SU-DHL-6 (cell line): ENCODE measurements around the gene RRBP1.

ENCODE experiments used
- H2AFZ ChIP-seq: fragments of 200-600 bp; sonication (generic); 2 replicates; pipeline ENCODE4 v1.6.1; 2014; ENCODE audit warnings: low read depth, mild to moderate bottlenecking, moderate library complexity, mixed read lengths, antibody characterized with exemption, low read length; ENCODE audit not compliant: severe bottlenecking
- H3F3A ChIP-seq: fragments of 200-600 bp; shearing (Covaris generic); 2 replicates; pipeline ENCODE4 v1.6.0; 2016; ENCODE audit warnings: antibody characterized with exemption, mild to moderate bottlenecking; ENCODE audit not compliant: insufficient read depth
- H3K27ac ChIP-seq: fragments of 200-600 bp; sonication (generic); 2 replicates; pipeline ENCODE4 v1.5.1; 2016; ENCODE audit warnings: low read depth, mild to moderate bottlenecking, low read length, moderate library complexity, mixed read lengths
- H3K27me3 ChIP-seq: fragments of 200-600 bp; sonication (generic), shearing (Covaris generic); 2 replicates; pipeline ENCODE4 v1.6.0; 2014; ENCODE audit warnings: mild to moderate bottlenecking, low read length
- H3K36me3 ChIP-seq: fragments of 200-600 bp; sonication (generic); 2 replicates; pipeline ENCODE4 v1.6.1; 2014; ENCODE audit warnings: mild to moderate bottlenecking, low read length, mixed read lengths
- H3K4me2 ChIP-seq: fragments of 300-600, 200-600 bp; shearing (Covaris generic), sonication (generic); 2 replicates; pipeline ENCODE4 v1.6.0; 2014; ENCODE audit warnings: low read length, low read depth, mild to moderate bottlenecking; ENCODE audit not compliant: poor library complexity, severe bottlenecking
- H3K4me3 ChIP-seq: fragments of 200-600 bp; sonication (generic); 2 replicates; pipeline ENCODE4 v1.5.1; 2014; ENCODE audit warnings: antibody characterized with exemption, low read length, mild to moderate bottlenecking, mixed read lengths; ENCODE audit not compliant: insufficient read depth, poor library complexity, severe bottlenecking
- H3K79me2 ChIP-seq: fragments of 200-600 bp; sonication (generic); 2 replicates; pipeline ENCODE4 v1.6.1; 2014; ENCODE audit warnings: mild to moderate bottlenecking, low read length, moderate library complexity; ENCODE audit not compliant: insufficient read depth
- H3K9ac ChIP-seq: fragments of 200-600 bp; sonication (generic); 2 replicates; pipeline ENCODE4 v1.7.0; 2014; ENCODE audit warnings: mild to moderate bottlenecking, low read length
- H3K9me2 ChIP-seq: fragments of 200-600 bp; sonication (generic); replicated peaks from 2 replicates; pipeline ENCODE4 v1.6.1; 2014; ENCODE audit warnings: low read length; ENCODE audit not compliant: insufficient read depth
- H3K9me3 ChIP-seq: fragments of 200-600 bp; sonication (generic); 2 replicates; pipeline ENCODE4 v1.6.1; 2014; ENCODE audit warnings: low read length, mixed read lengths; ENCODE audit not compliant: insufficient read depth
- H4K20me1 ChIP-seq: fragments of 200-600 bp; sonication (generic); 2 replicates; pipeline ENCODE4 v1.6.1; 2014; ENCODE audit warnings: low read depth, mild to moderate bottlenecking, antibody characterized with exemption, low read length, moderate library complexity, mixed read lengths
- CTCF ChIP-seq: fragments of 200-600 bp; sonication (generic); IDR thresholded peaks from one replicate; pipeline ENCODE4 v1.5.1; 2017; ENCODE audit warnings: antibody characterized with exemption, mild to moderate bottlenecking, low read length, moderate library complexity; ENCODE audit not compliant: insufficient read depth, poor library complexity, severe bottlenecking
- EZH2phosphoT487 ChIP-seq: fragments of 200-600 bp; sonication (generic), shearing (Covaris generic); conservative IDR thresholded peaks from 2 replicates; pipeline ENCODE4 v1.6.1; 2018; ENCODE audit warnings: mild to moderate bottlenecking, antibody characterized with exemption, low read length, moderate library complexity, mixed read lengths

Gene RRBP1

GRCh38 chr20:17678886-17679285, 3.2 kb downstream of the RRBP1 start:
- no peak overlapping the region for H3K4me2 ChIP-seq
- no peak overlapping the region for H3K9ac ChIP-seq
- no peaks in the 10 kb centered on the region for H3K9me2 ChIP-seq
- H3F3A ChIP-seq = no peaks in the 10 kb centered on the region
- H3K36me3 ChIP-seq = no peaks in the 10 kb centered on the region
- H2AFZ ChIP-seq = no peak overlapping the region
- no peaks in the 10 kb centered on the region for H3K9me3 ChIP-seq
- no peaks in the 10 kb centered on the region for H3K27me3 ChIP-seq
- no peak overlapping the region for H3K4me3 ChIP-seq
- H3K27ac ChIP-seq = no peak overlapping the region
- H4K20me1 ChIP-seq = no peaks in the 10 kb centered on the region
- H3K79me2 ChIP-seq = 0 out of 2 replicates have a peak, but pooled peaks cover 6% of the 10 kb centered on the region
- TF ChIP-seq CTCF (no peak), EZH2phosphoT487 (no peak)

- no peaks in the 10 kb centered on the region for H3K27me3 ChIP-seq
- no peak overlapping the region for H3K27ac ChIP-seq
- TF ChIP-seq EZH2phosphoT487 (no peak), CTCF (no peak)
- no peak overlapping the region for H3K9ac ChIP-seq
- no peaks in the 10 kb centered on the region for H3K9me2 ChIP-seq
- H3K79me2 ChIP-seq = 0 out of 2 replicates have a peak, but pooled peaks cover 6% of the 10 kb centered on the region
- no peak overlapping the region for H2AFZ ChIP-seq
- no peak overlapping the region for H3K4me3 ChIP-seq
- no peaks in the 10 kb centered on the region for H3F3A ChIP-seq
- no peaks in the 10 kb centered on the region for H4K20me1 ChIP-seq
- H3K36me3 ChIP-seq = no peaks in the 10 kb centered on the region
- H3K9me3 ChIP-seq = no peaks in the 10 kb centered on the region
- no peak overlapping the region for H3K4me2 ChIP-seq
Measured at GRCh38 chr20:17678295-17678694, 3.7 kb downstream of the RRBP1 start.

- Histone ChIP-seq H3K27ac (no peak overlapping the region), H3K4me3 (no peak overlapping the region), H4K20me1 (no peaks in the 10 kb centered on the region), H3K36me3 (no peaks in the 10 kb centered on the region), H2AFZ (no peak overlapping the region), H3K79me2 (0 out of 2 replicates have a peak, but pooled peaks cover 6% of the 10 kb centered on the region), H3K9me3 (no peaks in the 10 kb centered on the region), H3K27me3 (no peaks in the 10 kb centered on the region), H3K9ac (no peak overlapping the region), H3K4me2 (no peak overlapping the region), H3K9me2 (no peaks in the 10 kb centered on the region), H3F3A (no peaks in the 10 kb centered on the region)
- TF ChIP-seq EZH2phosphoT487 (no peak), CTCF (no peak)
Measured at GRCh38 chr20:17676942-17677341, 5.1 kb downstream of the RRBP1 start.
